ENCODE measurements around the gene C12orf50.

DNA sequence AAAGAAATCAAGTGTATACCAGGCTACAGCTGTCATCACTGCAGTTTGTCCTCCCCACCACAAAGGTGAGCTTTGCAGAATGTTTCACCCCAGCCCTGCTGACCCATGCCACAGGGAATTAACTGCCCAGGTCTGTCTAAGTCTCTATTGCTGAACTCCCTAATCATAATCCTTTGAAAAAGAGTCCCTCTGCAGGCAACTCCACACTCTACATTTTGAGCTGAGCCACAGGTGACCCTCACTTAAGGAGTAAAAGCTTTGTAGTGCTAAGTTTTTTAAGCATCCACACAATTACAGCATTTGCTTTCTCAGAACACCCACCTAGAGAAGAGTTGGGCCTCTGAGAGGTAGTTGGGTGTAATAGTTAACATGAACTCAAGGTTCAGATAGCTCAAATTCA is 90.0 kb downstream of the C12orf50 start:
- TF ChIP-seq, protein P1, sequence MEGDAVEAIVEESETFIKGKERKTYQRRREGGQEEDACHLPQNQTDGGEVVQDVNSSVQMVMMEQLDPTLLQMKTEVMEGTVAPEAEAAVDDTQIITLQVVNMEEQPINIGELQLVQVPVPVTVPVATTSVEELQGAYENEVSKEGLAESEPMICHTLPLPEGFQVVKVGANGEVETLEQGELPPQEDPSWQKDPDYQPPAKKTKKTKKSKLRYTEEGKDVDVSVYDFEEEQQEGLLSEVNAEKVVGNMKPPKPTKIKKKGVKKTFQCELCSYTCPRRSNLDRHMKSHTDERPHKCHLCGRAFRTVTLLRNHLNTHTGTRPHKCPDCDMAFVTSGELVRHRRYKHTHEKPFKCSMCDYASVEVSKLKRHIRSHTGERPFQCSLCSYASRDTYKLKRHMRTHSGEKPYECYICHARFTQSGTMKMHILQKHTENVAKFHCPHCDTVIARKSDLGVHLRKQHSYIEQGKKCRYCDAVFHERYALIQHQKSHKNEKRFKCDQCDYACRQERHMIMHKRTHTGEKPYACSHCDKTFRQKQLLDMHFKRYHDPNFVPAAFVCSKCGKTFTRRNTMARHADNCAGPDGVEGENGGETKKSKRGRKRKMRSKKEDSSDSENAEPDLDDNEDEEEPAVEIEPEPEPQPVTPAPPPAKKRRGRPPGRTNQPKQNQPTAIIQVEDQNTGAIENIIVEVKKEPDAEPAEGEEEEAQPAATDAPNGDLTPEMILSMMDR (IDR thresholded peaks at IDR 0.05), result no peak
- TF ChIP-seq ZFX (IDR thresholded peaks at IDR 0.05; ENCODE audit: borderline replicate concordance), result no peak
